SK-N-SH (cell line): ENCODE data around the gene ACSBG1. TPM values are rescaled to one million over a fixed set of nuclear protein-coding genes. Genes with fewer than 3 reads are reported as not detected.

Experiments used
- CTCF ChIA-PET: fragments of 300-600, 350-600 bp; formaldehyde crosslinking; extraction: SDS; loops from one replicate; lab custom pipeline; 2021; lab: Yijun Ruan, JAX
- POLR2A ChIA-PET: fragments of 350-600 bp; sonication (Branson Sonifier 250); formaldehyde crosslinking; extraction: SDS; loops from one replicate; lab custom pipeline; 2020; ENCODE audit warnings: antibody characterized with exemption, inconsistent platforms; lab: Yijun Ruan, JAX
- DNase-seq: peaks from one replicate; pipeline ENCODE4 v3.0.0; 2012
- H2AFZ ChIP-seq: fragments of 200-600 bp; sonication (generic); 2 replicates; pipeline ENCODE4 v1.8.1; 2016; ENCODE audit warnings: antibody characterized with exemption, mild to moderate bottlenecking, low read depth
- H3F3A ChIP-seq: fragments of 200-600 bp; sonication (generic); replicated peaks from 2 replicates; pipeline ENCODE3; 2016; ENCODE audit warnings: antibody characterized with exemption, mild to moderate bottlenecking; ENCODE audit not compliant: insufficient read depth
- H3K27ac ChIP-seq, 2 experiments: fragments of 200-500 bp in 1 of 2; fragments of 200-600 bp in 1 of 2; sonication (Bioruptor generic) in 1 of 2; sonication (generic), shearing (Covaris generic) in 1 of 2; 2 replicates each; pipeline versions ENCODE4 v1.5.1 to v1.6.1; 2014 to 2016; ENCODE audit warnings: low read depth in 2 of 2, inconsistent platforms in 1 of 2, low read length in 1 of 2, mild to moderate bottlenecking in 1 of 2, mixed read lengths in 1 of 2
- H3K27me3 ChIP-seq: fragments of 200-600 bp; sonication (generic), shearing (Covaris generic); 2 replicates; pipeline ENCODE4 v1.6.1; 2016; ENCODE audit warnings: mixed run types; ENCODE audit not compliant: insufficient read depth
- H3K36me3 ChIP-seq, 2 experiments: fragments of 200-500 bp in 1 of 2; fragments of 200-600 bp in 1 of 2; sonication (Bioruptor generic) in 1 of 2; sonication (generic) in 1 of 2; replicated peaks in 1 of 2; 2 replicates each; pipeline versions ENCODE3 to v1.5.1; 2014 to 2016; ENCODE audit warnings: low read length in 1 of 2, mild to moderate bottlenecking in 1 of 2; ENCODE audit not compliant: insufficient read depth in 2 of 2, control insufficient read depth in 1 of 2
- H3K4me1 ChIP-seq, 2 experiments: fragments of 200-500 bp in 1 of 2; fragments of 200-600 bp in 1 of 2; sonication (Bioruptor generic) in 1 of 2; sonication (generic), shearing (Covaris generic) in 1 of 2; 2 replicates each; pipeline versions ENCODE4 v1.5.1 to v1.6.1; 2014 to 2016; ENCODE audit warnings: low read depth in 1 of 2, low read length in 1 of 2, mixed run types in 1 of 2; ENCODE audit not compliant: insufficient read depth in 2 of 2, control insufficient read depth in 1 of 2
- H3K4me2 ChIP-seq: fragments of 200-600 bp; sonication (generic), shearing (Covaris generic); 2 replicates; pipeline ENCODE4 v1.6.1; 2017; ENCODE audit warnings: mixed run types
- H3K4me3 ChIP-seq, 2 experiments: fragments of 200-500 bp in 1 of 2; fragments of 200-600 bp in 1 of 2; sonication (Bioruptor generic) in 1 of 2; sonication (generic), shearing (Covaris generic) in 1 of 2; 2 replicates each; pipeline versions ENCODE4 v1.5.1 to v1.8.1; 2014 to 2016; ENCODE audit warnings: low read depth in 2 of 2, inconsistent platforms in 1 of 2, low read length in 1 of 2, mild to moderate bottlenecking in 1 of 2, mixed read lengths in 1 of 2, moderate library complexity in 1 of 2
- H3K79me2 ChIP-seq: fragments of 200-600 bp; sonication (generic); 2 replicates; pipeline ENCODE4 v1.8.1; 2017; ENCODE audit warnings: mild to moderate bottlenecking; ENCODE audit not compliant: insufficient read depth
- H3K9ac ChIP-seq: fragments of 200-600 bp; sonication (generic); 2 replicates; pipeline ENCODE4 v1.6.1; 2017; ENCODE audit warnings: mixed run types
- H3K9me2 ChIP-seq: fragments of 200-600 bp; sonication (generic); 2 replicates; pipeline ENCODE4 v1.6.1; 2017; ENCODE audit warnings: mixed run types
- H3K9me3 ChIP-seq: fragments of 200-600 bp; sonication (generic); 2 replicates; pipeline ENCODE4 v1.6.1; 2017; ENCODE audit warnings: mixed run types, mild to moderate bottlenecking, moderate library complexity
- H4K20me1 ChIP-seq: fragments of 200-600 bp; sonication (generic); 2 replicates; pipeline ENCODE4 v1.6.1; 2017; ENCODE audit warnings: mild to moderate bottlenecking, mixed run types; ENCODE audit not compliant: insufficient read depth
- CHD2 ChIP-seq: fragments of 150-350 bp; IDR thresholded peaks from 2 replicates; pipeline ENCODE4 v1.6.1; 2018; ENCODE audit warnings: low read length; ENCODE audit not compliant: partially characterized antibody
- EP300 ChIP-seq, 2 experiments: IDR thresholded peaks; 2 replicates each; pipeline versions ENCODE4 v1.4.0 to v1.6.1; 2012; ENCODE audit warnings: borderline replicate concordance in 1 of 2, low read depth in 1 of 2, low read length in 1 of 2
- FOSL2 ChIP-seq: IDR thresholded peaks from 2 replicates; pipeline ENCODE4 v1.4.0; 2012; ENCODE audit warnings: low read depth, mild to moderate bottlenecking, moderate library complexity, borderline replicate concordance
- FOXJ3 ChIP-seq: sonication (generic); formaldehyde crosslinking; IDR thresholded peaks from 2 replicates; pipeline ENCODE4 v1.5.1; 2020; ENCODE audit warnings: mild to moderate bottlenecking, missing genetic modification reagents
- GABPA ChIP-seq: IDR thresholded peaks from 2 replicates; pipeline ENCODE4 v1.4.0; 2012; ENCODE audit warnings: low read depth, mild to moderate bottlenecking
- MXI1 ChIP-seq: IDR thresholded peaks from 2 replicates; pipeline ENCODE4 v1.6.1; 2012; ENCODE audit warnings: mild to moderate bottlenecking, low read depth, low read length, improper control_type of control experiment
- NFIC ChIP-seq: IDR thresholded peaks from 2 replicates; pipeline ENCODE4 v1.4.0; 2012; ENCODE audit warnings: borderline replicate concordance
- NRF1 ChIP-seq: IDR thresholded peaks from 2 replicates; pipeline ENCODE4 v1.6.1; 2012; ENCODE audit warnings: low read depth, mild to moderate bottlenecking, low read length
- POLR2AphosphoS5 ChIP-seq: IDR thresholded peaks from 2 replicates; pipeline ENCODE4 v1.6.1; 2012; ENCODE audit warnings: low read depth, low read length
- RFX5 ChIP-seq: IDR thresholded peaks from 2 replicates; pipeline ENCODE4 v1.6.1; 2012; ENCODE audit warnings: mild to moderate bottlenecking, improper control_type of control experiment, low read length
- RXRA ChIP-seq: IDR thresholded peaks from 2 replicates; pipeline ENCODE4 v1.4.0; 2012; ENCODE audit warnings: low read depth, mild to moderate bottlenecking, borderline replicate concordance
- SIN3A ChIP-seq: IDR thresholded peaks from 2 replicates; pipeline ENCODE4 v1.6.1; 2012; ENCODE audit warnings: low read depth, mild to moderate bottlenecking, low read length, moderate library complexity, borderline replicate concordance
- TAF1 ChIP-seq: IDR thresholded peaks from 2 replicates; pipeline ENCODE4 v1.6.1; 2012; ENCODE audit warnings: low read depth, mild to moderate bottlenecking, low read length, moderate library complexity, borderline replicate concordance
- TCF12 ChIP-seq: IDR thresholded peaks from 2 replicates; pipeline ENCODE4 v1.4.0; 2012
- YY1 ChIP-seq: IDR thresholded peaks from 2 replicates; pipeline ENCODE4 v1.4.0; 2012; ENCODE audit warnings: low read depth, mild to moderate bottlenecking
- WGBS: methylation state at CpG from one replicate; pipeline ENCODE4 v1.1.6; 2017; ENCODE audit warnings: low lambda C conversion rate; 5-methylcytosine and 5-hydroxymethylcytosine counted together
- polyA plus RNA-seq, 3 experiments: library from polyadenylated mRNA; depleted of rRNA; stranded (reverse); fragments of >200 nt; gene quantifications; 2 replicates each; pipeline ENCODE4 v1.2.3, GENCODE V29; 2012
- TF ChIP-seq, protein P1 (sequence below): IDR thresholded peaks from 2 replicates; pipeline ENCODE4 v1.4.0; 2012; ENCODE audit warnings: low read depth
- TF ChIP-seq, protein P2 (sequence below): IDR thresholded peaks from 2 replicates; pipeline ENCODE4 v1.4.0; 2012; ENCODE audit warnings: low read depth, borderline replicate concordance
- TF ChIP-seq, protein P3 (sequence below): fragments of 200-600 bp; sonication (generic); IDR thresholded peaks from 2 replicates; pipeline ENCODE4 v1.6.1; 2017; ENCODE audit warnings: antibody characterized with exemption, mild to moderate bottlenecking, moderate library complexity

ACSBG1 gene
- polyA plus RNA-seq, 1 of the 3 experiments (the other 2 are of a cell fraction), result under 0.01 TPM

DNA sequence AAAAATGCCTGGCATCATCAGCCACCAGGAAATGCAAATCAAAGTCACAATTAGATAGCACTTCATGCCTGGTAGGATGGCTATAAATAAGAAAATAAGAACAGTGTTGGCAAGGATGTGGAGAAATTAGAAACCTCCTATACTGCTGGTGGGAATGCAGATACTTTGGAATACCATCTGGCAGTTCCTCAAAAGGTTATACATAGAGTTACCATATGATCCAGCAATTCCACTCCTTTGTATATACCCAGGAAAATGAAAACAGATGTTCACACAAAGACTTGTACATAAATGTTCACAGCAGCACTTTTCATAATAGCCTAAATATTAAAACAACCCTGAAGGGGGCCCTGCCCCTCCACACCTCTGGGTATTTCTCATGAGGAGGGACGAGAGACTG is 13.7 kb downstream of the ACSBG1 start:
- Histone ChIP-seq H3K27me3 (no peaks in the 10 kb centered on the region), H3K9me2 (no peaks in the 10 kb centered on the region), H3F3A (peaks cover 2% of the 10 kb centered on the region), H3K36me3 (no peaks in the 10 kb centered on the region), H3K9me3 (no peaks in the 10 kb centered on the region), H3K4me2 (no peak overlapping the region), H3K4me1 (peaks cover 8 to 15% of the 10 kb centered on the region in 2 experiments; a peak in 2 of 4 replicates), H2AFZ (no peak overlapping the region), H3K79me2 (no peaks in the 10 kb centered on the region), H4K20me1 (no peaks in the 10 kb centered on the region), H3K27ac (no peak overlapping the region), H3K9ac (no peak overlapping the region), H3K4me3 (no peak overlapping the region)
- WGBS, result 67% methylated on average over 1 of the region's 1 CpG
- ChIA-PET POLR2A (no interaction called here), CTCF (no interaction called here)
- TF ChIP-seq FOXJ3 (CRISPR knock-in tag) (no peak), EP300 (IDR thresholded peaks at IDR 0.05; ENCODE audit: borderline replicate concordance in 1 of 2, low read depth in 1 of 2, low read length in 1 of 2) (no peak), NRF1 (no peak), RFX5 (no peak), TAF1 (no peak), FOSL2 (no peak)
- TF ChIP-seq, protein P1, sequence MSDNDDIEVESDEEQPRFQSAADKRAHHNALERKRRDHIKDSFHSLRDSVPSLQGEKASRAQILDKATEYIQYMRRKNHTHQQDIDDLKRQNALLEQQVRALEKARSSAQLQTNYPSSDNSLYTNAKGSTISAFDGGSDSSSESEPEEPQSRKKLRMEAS, result no peak
- TF ChIP-seq, protein P2, sequence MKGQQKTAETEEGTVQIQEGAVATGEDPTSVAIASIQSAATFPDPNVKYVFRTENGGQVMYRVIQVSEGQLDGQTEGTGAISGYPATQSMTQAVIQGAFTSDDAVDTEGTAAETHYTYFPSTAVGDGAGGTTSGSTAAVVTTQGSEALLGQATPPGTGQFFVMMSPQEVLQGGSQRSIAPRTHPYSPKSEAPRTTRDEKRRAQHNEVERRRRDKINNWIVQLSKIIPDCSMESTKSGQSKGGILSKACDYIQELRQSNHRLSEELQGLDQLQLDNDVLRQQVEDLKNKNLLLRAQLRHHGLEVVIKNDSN, result no peak
- TF ChIP-seq, protein P3, sequence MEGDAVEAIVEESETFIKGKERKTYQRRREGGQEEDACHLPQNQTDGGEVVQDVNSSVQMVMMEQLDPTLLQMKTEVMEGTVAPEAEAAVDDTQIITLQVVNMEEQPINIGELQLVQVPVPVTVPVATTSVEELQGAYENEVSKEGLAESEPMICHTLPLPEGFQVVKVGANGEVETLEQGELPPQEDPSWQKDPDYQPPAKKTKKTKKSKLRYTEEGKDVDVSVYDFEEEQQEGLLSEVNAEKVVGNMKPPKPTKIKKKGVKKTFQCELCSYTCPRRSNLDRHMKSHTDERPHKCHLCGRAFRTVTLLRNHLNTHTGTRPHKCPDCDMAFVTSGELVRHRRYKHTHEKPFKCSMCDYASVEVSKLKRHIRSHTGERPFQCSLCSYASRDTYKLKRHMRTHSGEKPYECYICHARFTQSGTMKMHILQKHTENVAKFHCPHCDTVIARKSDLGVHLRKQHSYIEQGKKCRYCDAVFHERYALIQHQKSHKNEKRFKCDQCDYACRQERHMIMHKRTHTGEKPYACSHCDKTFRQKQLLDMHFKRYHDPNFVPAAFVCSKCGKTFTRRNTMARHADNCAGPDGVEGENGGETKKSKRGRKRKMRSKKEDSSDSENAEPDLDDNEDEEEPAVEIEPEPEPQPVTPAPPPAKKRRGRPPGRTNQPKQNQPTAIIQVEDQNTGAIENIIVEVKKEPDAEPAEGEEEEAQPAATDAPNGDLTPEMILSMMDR, result no peak
- no peak for DNase-seq

DNA sequence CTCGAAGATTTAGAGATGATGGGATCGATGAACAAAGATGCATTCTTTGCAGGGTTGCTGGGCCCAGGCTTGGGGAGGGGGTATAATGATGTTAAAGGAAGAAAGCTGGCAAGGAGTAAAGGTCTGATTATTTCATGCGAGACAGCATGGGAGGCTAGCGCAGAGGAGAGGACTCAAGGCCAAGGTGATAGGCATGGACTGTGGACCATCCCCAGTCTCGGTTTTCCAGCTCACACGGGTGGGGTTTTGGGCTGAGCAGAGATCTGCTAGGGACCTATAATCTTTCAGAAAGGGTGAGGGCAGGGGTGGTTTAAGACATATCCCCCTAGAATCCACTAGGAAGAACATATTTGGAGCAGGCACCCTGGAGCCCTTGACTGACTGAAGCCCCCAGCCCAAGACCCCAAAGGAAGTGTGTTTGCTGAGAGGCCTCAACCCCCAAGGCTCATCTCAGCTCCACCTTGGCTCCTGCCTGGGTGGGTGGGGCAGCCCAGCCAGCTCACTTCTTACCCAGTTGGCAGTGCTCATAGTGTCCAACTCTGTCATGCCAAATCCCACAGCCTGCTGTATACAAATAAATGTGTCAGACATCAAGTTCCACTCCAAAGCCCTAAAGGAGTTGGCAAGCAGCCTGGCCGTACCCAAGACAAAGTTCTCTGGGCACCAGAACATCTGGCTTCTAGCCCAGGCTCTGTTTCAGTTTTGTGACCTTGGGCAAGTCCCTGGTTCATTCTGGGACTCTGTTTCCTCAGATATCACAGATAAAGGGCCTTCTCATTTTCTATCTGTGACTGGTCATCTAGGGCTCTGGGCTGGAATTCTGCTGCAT is 17.9 kb downstream of the ACSBG1 start:
- no peaks in the 10 kb centered on the region for H4K20me1 ChIP-seq
- WGBS, result 75% methylated on average over 7 of the region's 7 CpGs
- peaks cover 15 to 17% of the 10 kb centered on the region in 2 experiments; a peak in 2 of 4 replicates for H3K4me1 ChIP-seq
- H3K27me3 ChIP-seq, result no peaks in the 10 kb centered on the region
- DNase-seq, result no peak
- H3K27ac ChIP-seq, result no peak overlapping the region
- ChIA-PET POLR2A (no interaction called here), CTCF (interaction anchor here (0.9 to 4.3 kb wide), 4 partner anchors 21 to 108 kb away, joined by 3 to 22 read pairs (median 5); no protein-coding TSS in a partner anchor)
- H2AFZ ChIP-seq, result no peak overlapping the region
- no peaks in the 10 kb centered on the region for H3F3A ChIP-seq
- no peak overlapping the region for H3K4me3 ChIP-seq
- H3K9me2 ChIP-seq, result no peaks in the 10 kb centered on the region
- no peak overlapping the region for H3K9ac ChIP-seq
- H3K36me3 ChIP-seq, result no peaks in the 10 kb centered on the region
- 0 out of 2 replicates have a peak overlapping the region, but pooled peaks have one; percentile 50 for H3K4me2 ChIP-seq
- H3K9me3 ChIP-seq, result no peaks in the 10 kb centered on the region
- no peaks in the 10 kb centered on the region for H3K79me2 ChIP-seq
- peak; percentile 17 for TF ChIP-seq CHD2
- peak; percentile 39; the same call in 1 of the 2 replicates for TF ChIP-seq TCF12
- TF ChIP-seq RXRA, result no peak
- peak; percentile 68 for TF ChIP-seq NFIC
- TF ChIP-seq EP300 (IDR thresholded peaks at IDR 0.05; ENCODE audit: borderline replicate concordance in 1 of 2, low read depth in 1 of 2, low read length in 1 of 2), result 0 out of 4 replicates have a peak, but pooled peaks of 1 of the 2 experiments have one; percentile 15
- no peak for TF ChIP-seq FOSL2
- no peak for TF ChIP-seq POLR2AphosphoS5
- no peak for TF ChIP-seq MXI1
- TF ChIP-seq FOXJ3 (CRISPR knock-in tag), result no peak
- no peak for TF ChIP-seq YY1
- TF ChIP-seq, protein P1, result no peak
- TF ChIP-seq SIN3A, result no peak
- TF ChIP-seq, protein P2, result no peak
- TF ChIP-seq GABPA, result no peak
- TF ChIP-seq, protein P3, result no peak
